8988T (cell line): Measurements from ENCODE around the gene CLEC14A.

Experiments
- DNase-seq: peaks from one replicate; pipeline ENCODE4 v3.0.0; 2011

The CLEC14A gene

GRCh38 chr14:38205949-38206665 is 49.8 kb downstream of the CLEC14A start:
- DNase-seq = no peak

GRCh38 chr14:38205119-38205813 is 50.6 kb downstream of the CLEC14A start:
- no peak for DNase-seq

- no peak for DNase-seq
Observed at GRCh38 chr14:38204719-38205115, 51.2 kb downstream of the CLEC14A start.
